Hematopoietic multipotent progenitor cell (in vitro differentiated cells): Measurements from ENCODE around the gene BACH1. TPM values are rescaled to one million over a fixed set of nuclear protein-coding genes. Genes with fewer than 3 reads are reported as not detected.
"Not testable (repeated sequence)": the region's sequence is repeated elsewhere in the genome, so short reads cannot be mapped to it uniquely, and the experiment has no call there.

Experiments
- DNase-seq, 3 donors: peaks; one replicate each; pipeline ENCODE4 v3.0.0-alpha.2; 2011 to 2015; ENCODE audit warnings: low read depth in 2 of 3, low spot score in 2 of 3
- total RNA-seq: library from RNA; depleted of rRNA; stranded (reverse); fragments of >200 nt; gene quantifications from one replicate; pipeline ENCODE4 v1.2.3, GENCODE V29; 2012

The BACH1 gene
- total RNA-seq = 32.6 TPM

DNA sequence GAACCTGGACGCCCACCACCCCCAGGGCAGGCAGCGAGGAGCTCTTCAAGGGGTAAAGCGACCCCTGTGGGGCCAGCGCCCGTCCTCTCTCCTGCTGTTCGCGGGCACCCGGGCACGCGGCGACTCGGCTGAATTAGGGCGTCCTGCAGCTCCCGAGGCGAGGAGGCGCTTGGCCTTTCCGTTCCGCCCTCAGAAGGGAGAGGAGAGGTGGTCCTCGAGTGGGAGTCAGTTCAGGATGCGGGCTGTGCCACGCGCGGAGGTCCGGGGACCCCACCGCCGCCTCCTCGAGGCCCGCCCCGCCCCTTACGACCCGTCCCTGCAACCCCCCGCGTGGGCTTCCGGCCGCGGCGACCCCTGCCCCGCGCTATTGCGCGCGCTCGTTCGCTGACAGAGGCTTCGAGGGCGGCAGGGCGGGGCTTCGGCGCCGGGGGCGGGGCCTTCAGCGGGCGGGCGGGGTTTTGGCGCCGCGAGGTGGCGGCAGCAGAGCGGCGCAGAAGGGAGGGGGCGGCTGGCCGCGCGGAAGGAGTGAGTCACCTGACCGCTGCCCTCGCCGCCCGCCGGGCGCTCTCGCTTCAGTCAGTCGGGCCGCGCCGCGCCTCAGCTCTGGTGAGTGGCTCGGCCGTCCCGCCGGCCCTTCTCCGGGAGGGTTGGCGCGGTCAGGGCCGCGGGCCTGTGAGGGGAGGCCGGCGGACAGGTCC is at the start of gene BACH1:
TSS of gene BACH1 (plus strand) at position 575 of the 698 bp plus-strand sequence. CDS start 22,359 bp downstream, outside the sequence.
- peak; percentile 76 to 93 (median 91) for DNase-seq

DNA sequence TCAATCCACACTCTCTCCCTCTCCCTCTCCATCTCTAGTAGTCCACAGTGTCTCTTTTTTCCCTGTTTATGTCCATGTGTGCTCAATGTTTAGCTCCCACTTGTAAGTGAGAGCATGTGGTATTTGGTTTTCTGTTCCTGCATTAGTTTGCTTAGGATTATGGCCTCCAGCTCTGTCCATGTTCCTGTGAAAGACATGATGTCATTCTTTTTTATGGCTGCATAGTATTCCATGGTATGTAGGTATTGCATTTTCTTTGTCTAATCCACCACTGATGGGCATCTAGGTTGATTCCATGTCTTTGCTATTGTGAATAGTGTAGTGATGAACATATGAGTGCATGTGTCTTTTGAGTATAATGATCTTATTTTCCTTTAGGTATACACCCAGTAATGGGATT is 49.4 kb upstream of the BACH1 start:
- not testable (repeated sequence) for DNase-seq

DNA sequence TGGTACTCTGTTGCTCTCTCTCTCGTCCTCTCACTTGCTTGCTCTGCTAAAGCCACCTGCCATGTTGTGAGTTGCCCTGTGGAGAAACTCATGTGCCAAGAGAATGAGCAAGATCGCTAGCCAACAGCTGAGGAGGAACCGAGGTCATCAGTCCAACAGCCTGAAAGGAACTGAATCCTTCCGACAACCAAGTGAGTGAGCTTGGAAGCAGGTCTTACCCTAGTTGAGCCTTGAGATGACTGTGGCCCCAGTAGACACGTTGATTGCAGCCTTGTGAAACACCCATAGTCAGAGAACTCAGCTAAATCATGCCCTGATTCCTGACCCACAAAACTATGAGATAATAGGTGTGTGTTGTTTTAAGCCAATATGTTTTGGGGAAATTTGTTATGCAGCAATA is 48.1 kb upstream of the BACH1 start:
- no peak for DNase-seq

DNA sequence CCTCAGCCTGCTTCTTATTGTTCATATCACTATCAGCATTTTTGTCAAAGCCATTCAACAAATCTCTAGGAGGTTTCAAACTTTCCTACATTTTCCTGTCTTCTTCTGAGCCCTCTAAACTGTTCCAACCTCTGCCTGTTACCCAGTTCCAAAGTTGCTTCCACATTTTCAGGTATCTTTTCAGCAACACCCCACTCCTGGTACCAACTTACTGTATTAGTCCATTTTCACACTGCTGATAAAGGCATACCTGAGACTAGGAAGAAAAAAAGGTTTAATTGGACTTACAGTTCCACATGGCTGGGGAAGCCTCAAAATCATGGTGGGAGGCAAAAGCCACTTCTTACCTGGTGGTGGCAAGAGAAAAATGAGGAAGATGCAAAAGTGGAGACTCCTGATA is 44.9 kb upstream of the BACH1 start:
- not testable (repeated sequence) for DNase-seq

DNA sequence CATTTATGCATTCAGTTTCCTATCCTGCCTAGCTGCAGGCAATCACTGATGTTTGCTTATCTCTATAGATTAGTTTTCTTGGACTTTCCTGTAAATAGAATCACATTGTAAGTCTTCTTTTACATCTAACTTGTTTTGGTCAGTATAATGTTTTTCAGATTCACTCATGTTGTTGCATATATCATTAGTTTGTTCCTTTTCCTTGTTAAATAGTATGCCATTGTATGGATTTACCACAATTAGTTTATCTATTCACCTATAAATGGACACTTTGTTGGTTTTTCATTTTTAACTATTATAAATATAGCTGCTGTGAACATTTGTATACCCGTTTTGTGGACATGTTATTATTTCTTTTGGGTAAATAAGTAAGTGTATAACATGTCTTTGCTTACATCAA is 44.2 kb upstream of the BACH1 start:
- no peak for DNase-seq

DNA sequence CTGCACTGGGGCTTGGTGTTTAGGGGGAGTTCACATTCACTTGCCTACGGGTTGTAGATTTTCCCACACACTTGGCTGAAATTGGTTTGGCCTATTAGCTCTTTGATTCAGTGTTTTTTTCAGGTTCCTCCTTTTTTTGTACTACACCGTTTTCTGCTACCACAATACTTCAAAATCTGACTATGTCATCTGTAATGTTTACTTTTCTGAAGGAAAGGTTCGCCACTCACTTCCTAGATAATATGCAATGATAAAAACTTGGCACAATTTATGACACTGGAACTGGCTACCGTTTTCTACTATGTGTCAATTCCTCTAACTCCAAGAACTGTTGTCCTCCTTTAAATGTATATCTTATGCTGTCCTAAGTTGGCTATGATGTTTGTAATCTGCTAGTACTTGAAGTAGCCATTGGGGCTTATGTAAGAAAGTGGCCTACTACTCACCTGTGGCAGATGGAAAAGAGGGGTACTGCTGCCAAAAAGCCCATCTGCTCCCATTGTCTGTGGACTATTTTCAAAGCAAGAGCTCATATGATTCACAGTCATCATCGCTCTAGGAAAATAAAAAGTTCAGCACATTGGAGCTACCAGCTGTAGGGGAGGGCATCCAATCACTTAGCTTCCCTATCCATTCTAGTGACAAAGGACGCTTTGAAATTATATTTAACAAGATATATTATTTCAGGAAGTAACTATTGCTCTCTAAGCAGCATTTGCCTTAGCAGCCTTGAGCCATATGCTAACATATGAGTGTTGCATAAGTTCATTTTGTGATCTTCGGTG is 42.4 kb upstream of the BACH1 start:
- DNase-seq = peak in 1 of 3 donors; percentile 60

DNA sequence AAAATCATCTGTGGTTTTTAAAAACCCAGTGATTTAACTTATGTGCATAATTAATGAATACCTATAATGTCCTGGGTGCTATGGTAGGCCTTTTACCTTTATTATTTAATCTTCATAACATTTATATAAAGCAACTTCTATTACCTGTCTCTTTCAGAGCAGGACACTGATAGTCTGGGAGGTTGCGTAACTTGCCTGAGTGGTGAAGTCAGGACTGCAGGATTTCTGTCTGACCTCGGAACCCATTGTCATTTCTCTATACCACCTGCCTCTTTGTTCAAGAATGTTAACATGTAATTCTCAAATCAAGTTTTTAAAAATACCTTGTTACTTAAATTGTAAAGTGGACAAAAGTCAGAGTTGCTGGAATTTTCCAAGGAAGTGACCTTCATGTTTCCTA is 41.0 kb upstream of the BACH1 start:
- no peak for DNase-seq

DNA sequence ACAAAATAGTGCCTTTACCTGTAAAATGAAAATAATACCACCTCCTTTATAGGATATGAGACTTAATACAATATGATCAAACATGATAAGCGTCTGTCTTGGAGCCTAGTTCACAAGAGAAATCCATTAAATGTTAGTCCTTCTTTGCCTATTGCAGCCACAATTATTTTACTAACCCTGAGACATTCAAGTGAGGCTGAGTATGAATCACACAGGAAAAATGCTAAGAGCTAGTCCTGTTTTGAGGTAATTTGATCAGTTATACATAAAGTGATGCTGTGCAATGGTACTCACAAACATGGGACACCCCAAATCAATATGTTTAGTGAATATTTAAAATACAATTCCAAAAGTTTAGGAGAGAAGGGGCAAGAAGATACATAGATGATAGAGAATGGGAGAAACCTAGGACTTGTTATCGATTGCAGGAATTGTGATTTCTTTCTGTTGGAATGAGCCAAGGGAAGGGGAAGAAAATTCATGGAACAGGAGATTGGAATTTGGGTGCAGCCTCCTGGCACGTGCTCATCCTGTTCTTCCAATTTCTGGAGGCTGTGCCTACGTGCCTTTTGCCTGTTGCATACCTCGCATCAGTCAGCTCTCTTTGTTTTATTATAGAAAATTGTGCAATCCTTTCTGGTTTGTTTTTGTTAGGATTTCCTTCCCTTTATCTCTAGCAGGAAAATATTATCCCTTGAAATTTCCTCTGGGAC is 39.9 kb upstream of the BACH1 start:
- no peak for DNase-seq

DNA sequence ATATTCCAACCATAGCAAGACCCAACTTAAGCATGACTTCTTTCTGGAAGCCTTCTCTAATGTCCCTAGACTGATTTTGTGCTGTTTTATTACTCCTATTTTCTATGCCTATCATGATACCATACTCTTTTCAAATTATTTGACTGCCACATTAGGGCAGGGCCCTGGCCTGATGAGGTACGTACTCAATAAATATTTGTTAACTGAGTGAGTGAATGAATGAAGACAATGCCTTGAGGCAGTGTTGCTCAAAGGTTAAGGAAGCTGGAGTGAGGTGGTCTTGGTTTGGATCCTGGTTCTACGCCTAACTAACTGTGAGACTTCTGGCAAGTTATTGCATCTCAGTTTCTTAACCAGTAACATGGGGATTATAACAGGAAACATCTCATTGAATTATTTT is 38.3 kb upstream of the BACH1 start:
- DNase-seq = no peak

DNA sequence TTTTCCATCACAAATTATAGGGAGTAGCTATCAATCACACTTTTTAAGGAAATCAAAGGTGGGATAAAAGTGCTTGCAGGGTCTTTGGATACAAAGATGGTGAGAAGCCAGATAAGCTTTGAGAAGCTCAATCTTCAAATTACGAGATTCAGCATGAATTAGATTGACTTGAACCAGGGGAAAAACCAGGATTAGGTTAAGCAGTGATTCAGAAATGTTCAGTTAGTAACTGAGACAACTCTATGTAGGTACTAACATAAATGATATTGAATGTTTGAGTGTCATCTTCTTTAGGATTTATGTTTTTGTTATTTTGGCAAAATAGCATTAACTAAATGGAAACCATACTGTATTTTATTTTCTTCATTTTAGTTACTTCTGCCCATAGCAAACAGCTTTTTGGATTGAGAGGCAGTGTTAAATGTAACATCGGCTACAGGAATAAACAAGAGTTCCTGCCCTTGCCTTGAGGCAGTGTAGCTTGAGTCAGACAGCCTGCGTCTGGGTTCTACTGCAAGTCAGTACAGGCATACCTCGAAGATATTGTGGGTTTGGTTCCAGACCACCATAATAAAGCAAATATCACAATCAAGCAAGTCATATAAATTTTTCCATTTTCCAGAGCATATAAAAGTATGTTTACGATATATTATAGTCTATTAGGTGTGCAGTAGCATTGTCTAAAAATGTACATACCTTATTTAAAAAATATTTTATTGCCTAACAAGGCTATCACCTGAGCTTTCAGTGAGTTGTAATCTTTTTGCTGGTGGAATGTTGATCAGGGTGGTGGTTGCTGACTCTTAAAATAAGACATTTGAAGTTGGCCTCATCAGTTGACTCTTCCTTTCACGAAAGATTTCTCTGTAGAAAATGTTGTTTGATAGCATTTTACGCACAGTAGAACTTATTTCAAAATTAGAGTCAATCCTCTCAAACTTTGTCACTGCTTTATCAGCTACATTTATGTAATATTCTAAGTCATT is 36.9 kb upstream of the BACH1 start:
- no peak for DNase-seq

DNA sequence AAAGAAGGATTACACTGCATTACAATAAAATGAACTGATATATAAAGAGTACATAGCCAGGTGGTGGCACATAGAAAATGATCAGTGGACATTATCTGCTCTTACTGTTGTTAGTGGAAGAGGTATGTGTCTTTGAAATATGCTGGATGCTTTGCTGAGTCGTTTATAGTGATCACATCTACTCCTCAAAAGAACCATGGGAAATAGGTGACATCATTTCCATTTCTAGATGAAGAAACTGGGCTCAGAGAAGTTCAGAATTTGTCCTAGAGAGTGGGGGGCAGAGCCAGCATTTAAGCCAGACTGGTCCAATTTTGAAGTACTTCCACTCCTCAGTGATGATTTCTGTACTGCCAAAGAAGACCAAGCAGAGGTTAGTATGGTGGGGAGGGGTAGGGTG is 34.0 kb upstream of the BACH1 start:
- no peak for DNase-seq

DNA sequence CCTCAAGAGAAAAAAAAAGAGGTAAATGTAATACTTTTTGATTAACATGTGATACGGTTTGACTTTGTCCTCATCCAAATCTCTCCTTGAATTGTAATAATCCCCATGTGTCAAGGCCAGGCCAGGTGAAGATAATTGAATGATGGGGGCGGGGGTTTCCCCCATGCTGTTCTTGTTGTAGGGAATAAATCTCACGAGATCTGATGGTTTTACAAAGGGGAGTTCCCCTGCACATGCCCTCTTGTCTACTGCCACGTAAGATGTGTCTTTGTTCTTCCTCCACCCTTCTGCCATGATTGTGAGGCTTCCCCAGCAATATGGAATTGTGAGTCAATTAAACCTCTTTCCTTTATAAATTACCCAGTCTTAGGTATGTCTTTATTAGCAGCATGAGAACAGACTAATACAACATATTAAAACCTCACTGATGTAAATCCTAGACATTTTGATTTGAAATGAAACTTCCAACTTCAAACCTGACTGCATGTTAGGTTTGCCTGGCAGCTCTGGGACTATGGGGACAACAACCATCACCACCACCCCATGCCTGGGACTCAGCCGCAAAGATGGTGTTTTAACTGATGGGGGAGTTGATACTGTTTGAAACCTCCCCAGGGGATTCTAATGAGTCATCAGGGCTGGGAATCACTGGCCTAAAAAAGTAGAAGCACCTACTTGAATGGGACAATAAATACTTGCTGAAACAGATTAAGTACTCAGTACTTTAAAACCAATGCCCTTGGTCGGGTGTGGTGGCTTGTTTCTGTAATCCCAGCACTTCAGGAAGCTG is 32.8 kb upstream of the BACH1 start:
- no peak for DNase-seq

DNA sequence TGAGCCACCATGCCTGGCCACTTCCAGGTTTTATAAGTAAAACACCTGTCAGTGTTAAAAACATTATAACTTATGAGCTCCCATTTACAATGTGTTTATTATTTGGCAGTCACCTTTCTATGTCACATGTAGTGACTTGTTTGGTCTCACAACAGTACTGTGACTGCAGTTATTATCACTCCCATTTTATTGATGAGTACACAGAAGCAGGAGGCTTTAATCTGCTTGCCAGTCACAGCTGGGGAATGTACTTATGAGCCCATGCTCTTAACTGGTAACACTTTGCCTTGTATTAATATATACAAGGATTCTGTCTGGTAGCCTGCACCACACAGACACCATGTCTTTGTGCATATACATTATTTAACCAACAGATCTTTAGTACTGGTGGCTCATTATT is 31.1 kb upstream of the BACH1 start:
- DNase-seq = no peak

DNA sequence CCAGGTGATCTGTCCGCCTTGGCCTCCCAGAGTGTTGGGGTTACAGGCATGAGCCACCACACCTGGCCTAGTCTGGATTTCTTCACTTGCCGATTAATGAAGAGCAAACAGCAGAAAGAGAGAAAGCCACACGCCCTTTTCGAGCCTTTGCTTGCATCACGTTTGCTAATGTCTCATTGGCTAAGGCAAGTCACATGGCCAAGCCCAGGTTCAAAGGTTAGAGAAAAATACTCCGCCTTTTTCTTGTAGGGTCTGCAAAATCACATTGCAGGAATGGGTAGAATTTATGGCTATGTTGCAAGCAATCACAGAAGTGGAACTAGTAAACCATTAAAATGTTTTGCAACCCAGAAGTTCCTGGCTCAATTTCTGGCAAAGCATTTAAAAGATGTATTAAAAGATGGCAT is 26.8 kb upstream of the BACH1 start:
- DNase-seq = no peak

DNA sequence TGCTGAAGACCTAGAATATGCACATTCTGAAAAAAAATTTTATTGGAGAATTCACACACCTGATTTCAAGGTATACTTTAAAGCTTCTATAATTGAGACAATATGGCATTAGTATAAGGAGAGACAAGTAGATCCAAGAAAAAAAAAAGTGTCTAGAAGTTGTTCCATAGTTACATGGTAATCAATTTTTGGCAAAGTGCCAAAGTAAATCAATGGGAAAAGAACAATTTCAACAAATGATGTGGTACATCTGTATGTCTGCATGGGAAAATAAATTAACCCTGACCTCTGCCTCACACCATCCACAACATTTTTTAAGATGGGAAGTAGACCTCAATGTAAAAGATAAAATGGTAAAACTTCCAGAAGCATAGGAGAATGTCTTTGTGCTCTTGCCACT is 21.3 kb upstream of the BACH1 start:
- DNase-seq = no peak

DNA sequence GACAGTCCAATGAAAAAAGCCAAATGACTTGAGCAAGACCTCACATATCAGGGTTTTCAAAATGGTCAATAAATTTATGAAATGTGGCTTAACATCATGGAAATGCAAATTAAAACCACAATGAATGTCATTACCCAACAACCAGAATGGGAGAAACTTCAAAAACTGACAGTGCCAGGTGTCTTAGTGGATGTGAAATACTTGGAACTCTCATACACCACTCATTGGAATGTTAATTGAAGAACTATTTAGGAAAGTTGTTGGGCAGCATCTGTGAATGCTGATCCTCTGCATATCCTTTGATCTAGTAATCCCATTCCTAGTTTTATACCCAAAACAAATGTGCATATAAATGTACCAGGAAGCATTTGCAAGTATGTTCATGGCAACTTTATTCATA is 19.2 kb upstream of the BACH1 start:
- DNase-seq = no peak

DNA sequence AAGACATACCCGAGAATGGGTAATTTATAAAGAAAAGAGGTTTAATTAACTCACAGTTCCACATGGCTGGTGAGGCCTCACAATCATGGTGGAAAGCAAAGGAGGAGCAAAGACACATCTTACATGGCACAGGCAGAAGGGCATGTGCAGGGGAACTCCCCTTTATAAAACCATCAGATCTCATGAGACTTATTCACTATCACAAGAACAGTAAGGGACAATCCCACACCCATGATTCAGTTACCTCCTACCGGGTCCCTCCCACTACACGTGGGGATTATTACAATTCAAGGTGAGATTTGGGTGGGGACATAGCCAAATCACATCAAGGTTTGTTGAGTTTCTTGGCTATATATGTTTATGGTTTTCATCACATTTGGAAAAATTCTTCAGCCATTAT is 16.9 kb upstream of the BACH1 start:
- not testable (repeated sequence) for DNase-seq

DNA sequence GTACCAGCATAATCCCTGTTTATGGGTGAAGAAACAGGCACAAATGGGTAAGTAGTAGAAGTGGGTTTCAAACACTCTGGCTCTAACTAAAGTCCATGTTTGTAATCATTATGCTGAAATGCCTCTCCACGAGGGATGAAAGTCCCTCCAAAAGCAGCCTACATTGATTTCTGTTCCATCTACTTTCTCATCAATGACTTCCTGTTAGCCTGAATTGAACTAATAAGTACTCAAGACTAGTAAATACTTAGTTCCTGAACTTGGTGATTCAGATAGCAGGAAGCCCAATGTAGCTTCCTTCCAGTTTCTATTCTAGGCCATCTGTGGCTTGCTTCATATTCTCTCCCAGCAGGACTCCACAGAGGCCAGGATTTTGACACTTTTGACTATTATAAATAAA is 11.3 kb upstream of the BACH1 start:
- DNase-seq = no peak

DNA sequence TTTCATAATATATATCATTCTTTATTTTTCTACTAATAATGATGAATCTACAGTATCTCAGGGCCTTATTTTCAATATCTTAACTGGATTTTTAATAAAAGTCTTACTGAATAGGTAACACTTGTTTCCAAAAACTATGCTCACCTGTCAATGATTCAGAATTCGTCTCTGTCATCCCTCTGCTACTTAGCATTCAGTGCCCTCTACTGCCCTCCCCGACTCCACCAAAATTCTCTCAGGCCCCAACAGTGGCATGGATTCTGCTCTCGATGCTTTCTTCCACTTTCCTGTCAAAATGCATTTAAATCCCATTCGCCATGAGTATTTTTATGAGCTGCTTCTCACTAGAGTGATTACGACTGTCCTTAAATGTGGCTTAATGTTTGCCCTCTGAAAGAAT is 10.5 kb upstream of the BACH1 start:
- no peak for DNase-seq

DNA sequence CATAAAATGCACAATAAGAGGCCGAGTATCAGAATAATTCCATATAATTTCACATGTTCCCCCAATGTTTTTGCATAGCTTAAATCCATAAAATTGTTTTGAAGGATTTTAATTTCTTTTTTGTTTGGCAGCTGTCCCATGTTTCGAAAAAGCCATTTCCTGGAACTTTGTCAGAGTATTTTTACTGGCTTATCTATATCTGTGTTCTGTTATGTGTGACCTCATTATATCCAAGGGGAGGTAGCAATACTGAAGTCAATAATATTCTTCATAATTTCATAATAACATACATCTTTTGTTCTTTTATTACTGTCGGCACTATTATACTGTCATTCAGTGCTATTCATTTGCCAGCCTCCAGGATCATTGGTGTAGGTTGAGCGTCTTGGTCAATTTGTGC is 9.4 kb upstream of the BACH1 start:
- DNase-seq = no peak
